GM19328 (cell line): ENCODE measurements around the gene CXCR6.

ENCODE experiments used
- ATAC-seq: cut with Tn5 transposase; IDR thresholded peaks from one replicate; pipeline ENCODE4 v1.9.1; 2021; ENCODE audit warnings: mild to moderate bottlenecking, moderate library complexity; ENCODE audit not compliant: unreplicated experiment

The CXCR6 gene

GRCh38 chr3:45921158-45922038 is 21.9 kb upstream of the CXCR6 start:
- no peak for ATAC-seq

DNA sequence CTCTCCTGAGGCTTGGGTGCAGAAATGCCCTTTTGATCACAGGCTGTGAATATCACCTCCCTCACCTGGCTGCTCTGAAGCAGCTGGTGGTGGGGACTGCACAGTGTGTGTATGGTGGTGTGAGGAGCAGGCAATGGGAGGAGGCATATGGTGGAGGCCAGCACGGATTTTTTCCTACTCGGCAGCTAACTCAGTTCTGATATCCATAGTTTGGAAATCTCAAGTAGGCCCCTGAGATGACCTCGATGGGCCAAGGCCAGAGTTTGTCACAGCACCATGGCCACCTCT is 21.3 kb upstream of the CXCR6 start:
- ATAC-seq, result no peak

DNA sequence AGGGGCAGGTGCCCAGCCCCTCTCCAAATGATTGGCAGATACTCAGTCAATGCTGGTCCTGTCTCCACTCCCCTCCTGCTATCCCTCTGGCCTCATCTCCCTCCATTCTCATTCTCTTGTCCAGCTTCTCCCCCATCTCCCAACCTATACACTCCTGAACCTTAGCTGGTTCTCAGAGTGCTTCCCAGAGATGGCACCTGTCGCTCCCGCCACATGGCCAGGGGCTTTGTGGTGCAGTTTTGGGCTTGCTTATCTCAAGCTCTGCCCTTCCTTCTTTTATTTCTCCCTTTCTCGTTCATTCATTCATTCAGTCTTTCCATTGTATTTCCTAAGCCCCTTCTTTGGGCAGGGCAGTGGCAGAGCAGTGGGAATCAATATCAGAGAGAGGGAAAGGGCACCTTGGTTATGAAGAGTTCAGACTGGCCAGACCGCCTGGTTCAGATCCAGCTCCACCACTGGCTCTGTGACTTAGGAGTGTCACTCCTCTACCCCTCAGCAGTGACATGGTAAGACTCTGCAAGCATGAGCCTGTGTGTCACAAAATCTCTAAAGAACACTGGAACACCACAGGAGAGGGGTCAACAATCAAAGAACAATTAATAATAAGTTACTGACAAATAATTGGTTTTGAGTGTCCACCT is 20.2 kb upstream of the CXCR6 start:
- no peak for ATAC-seq

- no peak for ATAC-seq
Measured at GRCh38 chr3:45923755-45924154, 19.5 kb upstream of the CXCR6 start.

DNA sequence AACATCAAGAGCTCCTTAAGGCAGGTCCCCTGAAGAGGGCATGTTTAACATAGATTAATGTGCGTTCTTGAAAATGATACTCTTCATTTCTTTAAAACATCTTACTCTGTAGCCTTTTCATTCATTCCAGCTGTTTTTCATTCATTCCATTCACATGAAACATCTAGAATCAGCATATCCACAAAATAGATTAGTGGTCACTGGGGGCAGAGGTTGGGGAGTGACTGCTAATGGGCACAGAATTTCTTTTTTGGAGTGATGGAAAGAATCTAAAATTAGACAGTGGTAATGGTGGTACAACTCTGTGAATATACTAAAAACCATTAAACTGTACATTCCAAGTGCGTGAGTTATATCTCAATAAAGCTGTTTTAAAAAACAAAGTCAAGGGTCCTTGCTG is 15.4 kb upstream of the CXCR6 start:
- ATAC-seq, result no peak

DNA sequence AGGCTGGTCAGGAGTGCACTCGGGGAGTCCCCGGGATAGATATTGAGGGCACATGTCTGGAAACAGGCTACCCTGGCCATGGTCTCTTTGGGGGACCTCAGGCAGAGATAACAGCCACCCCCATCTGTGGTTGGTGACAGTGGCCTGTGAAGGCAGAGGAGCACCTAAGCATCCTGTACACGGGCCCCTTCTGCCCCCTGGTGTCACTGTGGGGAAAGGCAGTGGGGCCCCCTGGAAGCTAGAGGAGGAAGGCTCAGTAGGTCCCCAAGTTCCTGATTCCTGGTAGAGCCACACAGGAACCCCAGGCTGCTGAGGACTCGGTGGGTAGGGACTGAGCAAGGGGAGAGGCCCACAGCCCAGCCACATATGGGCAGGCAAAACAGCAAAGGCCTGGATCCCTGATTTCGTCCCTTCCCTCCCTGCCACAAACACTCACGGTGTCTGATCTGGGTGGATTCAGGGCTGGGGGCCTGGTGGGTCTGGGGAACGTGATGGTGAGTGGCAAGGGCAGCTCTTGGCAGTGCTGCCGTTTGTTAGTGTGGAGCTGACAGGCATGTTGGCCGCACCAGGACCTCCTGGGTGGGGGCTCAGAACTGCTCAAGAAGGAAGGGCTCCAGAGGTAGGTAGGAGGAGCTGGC is 14.1 kb upstream of the CXCR6 start:
- ATAC-seq, result no peak

DNA sequence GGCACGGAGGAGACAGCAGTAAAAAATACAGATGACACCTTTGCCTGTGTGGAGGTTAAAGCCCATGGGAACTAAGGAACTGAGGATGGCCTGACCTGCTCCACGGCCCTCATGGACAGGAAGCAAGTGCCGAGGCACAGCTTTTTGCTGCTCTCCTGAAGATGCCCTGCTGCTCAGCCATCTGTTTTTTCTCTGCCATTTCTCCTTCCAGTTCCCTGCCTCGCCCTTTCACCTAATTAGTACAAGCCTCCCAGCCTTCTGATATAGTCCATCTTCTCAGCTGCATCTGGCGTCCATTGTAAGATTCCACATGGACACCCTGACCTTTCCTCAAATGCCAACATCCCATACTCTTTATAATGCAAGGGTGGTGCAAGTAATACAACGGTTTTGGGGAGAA is 11.8 kb upstream of the CXCR6 start:
- no peak for ATAC-seq

- no peak for ATAC-seq
Measured at GRCh38 chr3:45932112-45932511, 11.2 kb upstream of the CXCR6 start.

DNA sequence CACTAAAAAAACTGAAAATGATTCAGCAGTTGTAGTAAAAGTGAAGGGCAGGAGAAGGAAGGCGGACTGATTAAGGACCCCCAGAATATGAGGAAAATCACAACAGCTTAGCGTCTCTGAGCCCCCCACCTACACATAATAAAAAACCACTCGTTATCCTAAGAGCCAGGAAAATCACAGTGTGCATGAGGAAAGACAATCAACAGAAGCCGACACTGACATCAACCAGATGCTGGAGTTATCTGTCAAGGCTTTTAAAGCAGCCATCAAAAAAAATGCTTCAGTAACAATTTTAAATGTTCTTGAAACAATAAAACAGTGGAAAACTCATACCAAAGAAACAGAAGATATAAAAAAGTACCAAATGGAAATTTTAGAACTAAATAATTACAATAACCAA is 9.7 kb upstream of the CXCR6 start:
- ATAC-seq, result no peak

- no peak for ATAC-seq
Measured at GRCh38 chr3:45936261-45936660, 7.0 kb upstream of the CXCR6 start.

GRCh38 chr3:45937206-45938042 is 5.8 kb upstream of the CXCR6 start:
- no peak for ATAC-seq

DNA sequence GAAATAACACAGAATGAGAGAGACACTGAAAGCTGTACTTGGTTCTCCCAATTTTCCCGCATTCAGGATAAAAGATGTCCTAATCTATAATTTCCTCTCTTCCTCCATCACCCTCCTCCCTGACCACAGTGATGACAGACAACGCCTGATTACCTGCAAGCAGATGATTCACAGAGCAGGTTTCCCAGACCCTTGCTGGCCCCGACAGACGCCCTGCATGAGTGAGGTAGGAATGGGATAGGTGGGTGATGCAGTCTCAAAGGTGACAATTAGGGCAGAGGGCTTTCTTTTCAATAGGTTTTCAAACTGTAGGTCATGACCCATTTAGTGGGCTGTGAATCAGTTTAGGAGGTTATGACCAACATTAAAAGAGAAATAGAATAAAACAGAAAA is 5.2 kb upstream of the CXCR6 start:
- no peak for ATAC-seq

DNA sequence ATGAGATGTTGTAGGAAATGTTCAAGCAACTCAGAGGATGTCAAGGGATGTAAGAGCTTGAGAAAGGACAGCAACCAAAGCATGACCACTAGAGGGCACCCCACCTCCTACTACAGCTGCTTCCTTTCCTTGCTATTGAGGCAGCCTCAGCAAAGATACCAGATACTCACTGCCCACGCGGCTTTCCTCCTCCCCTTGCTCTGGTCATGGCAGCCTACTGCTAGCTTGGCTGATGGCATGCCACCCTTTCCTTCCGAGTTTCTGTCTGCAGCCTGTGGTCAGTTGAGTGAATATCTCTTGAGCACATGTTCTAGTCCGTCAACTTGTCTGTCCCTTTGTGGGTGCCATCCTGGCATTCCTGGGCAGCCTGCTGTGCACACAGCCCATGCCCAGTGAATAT is 4.4 kb upstream of the CXCR6 start:
- no peak for ATAC-seq

DNA sequence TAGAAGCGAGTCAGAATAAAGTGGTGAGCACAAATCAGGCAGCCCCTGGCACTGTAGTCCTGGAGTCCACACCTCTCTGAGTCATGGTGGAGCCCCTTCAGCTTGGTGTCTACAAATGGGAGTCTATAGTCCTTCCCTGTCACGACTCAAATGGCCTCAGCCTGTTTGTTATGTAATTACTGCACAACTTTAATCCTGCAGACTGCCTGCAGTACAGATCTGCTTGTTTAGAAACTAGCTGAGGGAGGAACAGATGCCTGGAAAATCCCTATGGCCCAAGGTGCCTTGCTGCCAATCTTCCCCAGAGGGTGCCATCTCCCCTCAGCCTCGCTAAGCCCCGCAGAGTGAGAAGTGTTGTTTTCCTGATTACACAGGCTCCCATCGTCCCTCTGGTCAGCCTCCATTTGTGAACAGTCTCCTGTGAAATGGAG is 3.9 kb upstream of the CXCR6 start:
- no peak for ATAC-seq

DNA sequence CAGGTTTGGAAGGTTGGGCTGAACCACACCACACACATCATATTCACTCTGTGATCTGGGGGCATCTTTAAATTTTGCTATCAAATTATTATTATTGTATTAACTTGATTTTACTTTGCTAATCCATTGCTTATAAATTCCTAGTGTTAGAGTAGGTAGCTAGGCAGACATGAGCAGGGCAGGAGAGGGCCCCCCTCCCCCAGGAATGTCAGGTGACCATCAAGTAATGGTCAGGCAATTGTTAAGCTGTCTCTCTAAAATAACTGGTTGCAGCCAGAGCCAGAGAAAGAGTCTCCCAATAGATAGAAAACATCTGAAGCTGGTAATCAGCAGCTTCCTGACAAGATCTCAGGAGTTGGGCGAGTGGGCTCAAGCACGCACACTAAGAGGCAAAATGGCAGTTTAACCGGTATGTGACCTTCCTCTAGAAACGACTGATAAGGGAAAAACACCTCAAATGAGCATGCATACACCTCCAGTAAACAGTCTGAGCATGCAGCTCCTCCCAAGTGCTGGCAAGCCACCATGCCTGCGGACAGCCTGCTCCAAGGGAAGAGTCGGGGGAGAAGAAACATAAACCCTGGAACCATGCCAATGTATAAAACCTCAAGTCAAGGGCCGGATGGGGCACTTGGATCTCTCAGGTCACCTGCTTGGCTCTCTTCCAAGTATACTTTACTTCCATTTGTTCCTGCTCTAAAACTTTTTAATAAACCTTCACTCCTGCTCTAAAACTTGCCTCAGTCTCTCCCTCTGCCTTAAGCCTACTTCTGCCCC is 3.1 kb upstream of the CXCR6 start:
- no peak for ATAC-seq

DNA sequence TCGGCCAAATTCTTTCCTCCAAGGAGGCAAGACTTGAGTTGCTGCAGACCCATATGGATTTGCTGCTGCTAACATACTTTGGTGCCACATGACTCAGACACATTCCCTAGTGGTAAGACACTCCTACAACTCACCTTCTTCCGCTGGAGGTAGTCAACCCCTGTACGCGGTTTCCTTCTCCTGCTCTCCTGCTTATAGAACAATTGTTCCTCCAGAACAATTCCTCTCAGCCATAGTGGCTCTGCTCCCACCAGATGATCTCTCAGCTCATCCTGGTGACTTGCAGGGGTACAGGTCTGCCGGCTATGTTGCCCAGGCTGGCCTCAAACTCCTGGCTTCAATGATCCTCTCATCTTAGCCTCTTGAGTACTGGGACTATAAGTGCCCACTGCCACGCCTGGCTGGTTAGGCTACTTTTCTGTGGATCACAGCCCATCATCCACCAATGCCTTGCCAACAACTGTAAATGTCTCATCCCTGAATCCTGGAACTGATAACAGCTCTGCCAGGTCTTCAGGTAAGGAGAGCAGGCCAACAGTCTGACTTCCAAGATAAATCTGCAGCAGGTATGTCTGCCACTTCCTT is 2.4 kb upstream of the CXCR6 start:
- no peak for ATAC-seq

GRCh38 chr3:45942051-45942825 is 1.0 kb upstream of the CXCR6 start:
- no peak for ATAC-seq

GRCh38 chr3:45944830-45945620 is 1.8 kb downstream of the CXCR6 start:
- ATAC-seq, result no peak

DNA sequence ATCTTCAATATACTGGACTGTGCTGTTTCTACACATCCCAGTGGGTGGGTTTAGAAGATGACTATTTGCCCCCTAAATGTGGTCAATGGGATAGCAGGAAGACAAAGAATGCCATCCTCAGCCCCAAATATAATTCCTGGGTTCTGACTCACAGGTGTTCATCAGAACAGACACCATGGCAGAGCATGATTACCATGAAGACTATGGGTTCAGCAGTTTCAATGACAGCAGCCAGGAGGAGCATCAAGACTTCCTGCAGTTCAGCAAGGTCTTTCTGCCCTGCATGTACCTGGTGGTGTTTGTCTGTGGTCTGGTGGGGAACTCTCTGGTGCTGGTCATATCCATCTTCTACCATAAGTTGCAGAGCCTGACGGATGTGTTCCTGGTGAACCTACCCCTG is 3.0 kb downstream of the CXCR6 start:
- no peak for ATAC-seq
